GM23338 (cell line): ENCODE results near the gene NPLOC4. TPM values are rescaled to one million over a fixed set of nuclear protein-coding genes. Genes with fewer than 3 reads are reported as not detected.

ENCODE experiments used
- ATAC-seq: fragments of 200-7000 bp; cut with Tn5 transposase; 3 replicates; pipeline ENCODE4 v1.9.1; 2020
- DNase-seq: peaks from one replicate; pipeline ENCODE4 v3.0.0-alpha.2; 2015; ENCODE audit warnings: low spot score
- H2AFZ ChIP-seq: fragments of 200-600 bp; sonication (generic); 2 replicates; pipeline ENCODE4 v1.8.0; 2016; ENCODE audit warnings: antibody characterized with exemption, mild to moderate bottlenecking, moderate library complexity
- H3F3A ChIP-seq: fragments of 200-600 bp; sonication (generic); replicated peaks from 2 replicates; pipeline ENCODE4 v1.8.0; 2017; ENCODE audit warnings: antibody characterized with exemption, mixed run types, low read depth
- H3K27ac ChIP-seq: fragments of 200-600 bp; sonication (generic); 2 replicates; pipeline ENCODE4 v1.6.1; 2016; ENCODE audit warnings: low read depth
- H3K27me3 ChIP-seq: fragments of 200-600 bp; sonication (generic); 2 replicates; pipeline ENCODE4 v1.8.0; 2016; ENCODE audit warnings: mild to moderate bottlenecking, mixed run types, moderate library complexity; ENCODE audit not compliant: insufficient read depth
- H3K36me3 ChIP-seq: fragments of 200-600 bp; sonication (generic); 2 replicates; pipeline ENCODE4 v1.8.0; 2016; ENCODE audit warnings: mild to moderate bottlenecking; ENCODE audit not compliant: insufficient read depth
- H3K4me1 ChIP-seq: fragments of 200-600 bp; sonication (generic); 2 replicates; pipeline ENCODE4 v1.8.0; 2016; ENCODE audit warnings: mild to moderate bottlenecking, moderate library complexity; ENCODE audit not compliant: insufficient read depth
- H3K4me2 ChIP-seq: fragments of 200-600 bp; sonication (generic); 2 replicates; pipeline ENCODE4 v1.7.1; 2017; ENCODE audit warnings: mixed run types
- H3K4me3 ChIP-seq: fragments of 200-600 bp; sonication (generic); 2 replicates; pipeline ENCODE4 v1.6.1; 2016; ENCODE audit warnings: mixed run types
- H3K79me2 ChIP-seq: fragments of 200-600 bp; sonication (generic); replicated peaks from 2 replicates; pipeline ENCODE4 v1.8.0; 2017; ENCODE audit warnings: mild to moderate bottlenecking; ENCODE audit not compliant: insufficient read depth
- H3K9me2 ChIP-seq: fragments of 200-600 bp; sonication (generic); 2 replicates; pipeline ENCODE4 v1.8.0; 2017; ENCODE audit not compliant: insufficient read depth
- H4K20me1 ChIP-seq: fragments of 200-600 bp; sonication (generic); replicated peaks from 2 replicates; pipeline ENCODE4 v1.8.0; 2017; ENCODE audit warnings: mild to moderate bottlenecking; ENCODE audit not compliant: insufficient read depth
- H3K27ac Mint-ChIP-seq: 2 replicates; pipeline ENCODE4 v1.8.0; 2020; ENCODE audit warnings: inconsistent platforms, mild to moderate bottlenecking, moderate library complexity, mixed read lengths
- H3K27me3 Mint-ChIP-seq: 3 replicates; pipeline ENCODE4 v1.8.0; 2022; ENCODE audit warnings: low read depth, mild to moderate bottlenecking, moderate library complexity, mixed read lengths, inconsistent platforms; ENCODE audit not compliant: insufficient read depth, poor library complexity
- H3K36me3 Mint-ChIP-seq: 3 replicates; pipeline ENCODE4 v1.8.0; 2021; ENCODE audit warnings: low read depth, mild to moderate bottlenecking, inconsistent platforms, moderate library complexity, mixed read lengths
- H3K4me1 Mint-ChIP-seq: 3 replicates; pipeline ENCODE4 v1.8.0; 2020; ENCODE audit warnings: mild to moderate bottlenecking, inconsistent platforms, mixed read lengths
- H3K4me3 Mint-ChIP-seq: 3 replicates; pipeline ENCODE4 v1.8.0; 2021; ENCODE audit warnings: moderate library complexity, mild to moderate bottlenecking, inconsistent platforms, mixed read lengths
- H3K9me3 Mint-ChIP-seq: 3 replicates; pipeline ENCODE4 v1.8.0; 2020; ENCODE audit warnings: moderate library complexity, mild to moderate bottlenecking, inconsistent platforms, mixed read lengths
- JUNB ChIP-seq: IDR thresholded peaks from one replicate; pipeline ENCODE4 v1.6.1; 2016; ENCODE audit warnings: antibody characterized with exemption; ENCODE audit not compliant: unreplicated experiment
- REST ChIP-seq: IDR thresholded peaks from one replicate; pipeline ENCODE4 v1.6.1; 2018; ENCODE audit warnings: antibody characterized with exemption; ENCODE audit not compliant: unreplicated experiment
- STAT1 ChIP-seq: IDR thresholded peaks from one replicate; pipeline ENCODE4 v1.6.1; 2016; ENCODE audit warnings: antibody characterized with exemption; ENCODE audit not compliant: unreplicated experiment
- ZNF331 ChIP-seq: fragments of 250-450 bp; sonication (Bioruptor Pico); IDR thresholded peaks from 2 replicates; pipeline ENCODE4 v1.5.0; 2020; ENCODE audit warnings: low read depth, mild to moderate bottlenecking, moderate library complexity
- ZNF462 ChIP-seq: fragments of 250-450 bp; sonication (Bioruptor Pico); IDR thresholded peaks from 2 replicates; pipeline ENCODE4 v1.5.0; 2020; ENCODE audit warnings: mild to moderate bottlenecking, moderate library complexity
- polyA plus RNA-seq: library from polyadenylated mRNA; unstranded; fragments of >200 nt; fragmentation: Nextera tagmentation; extraction: Ambion mirVana; gene quantifications from 2 replicates; pipeline ENCODE4 v1.2.1, GENCODE V29; 2016
- total RNA-seq: library from RNA; depleted of rRNA; stranded (reverse); fragments of >200 nt; shearing (Covaris generic); gene quantifications from 2 replicates; pipeline ENCODE4 v1.2.3, GENCODE V29; 2014
- TF ChIP-seq, protein P1 (sequence below), 2 experiments: fragments of 200-600 bp in 1 of 2; sonication (generic) in 1 of 2; conservative IDR thresholded peaks; 2 replicates each; pipeline versions ENCODE4 v1.5.1 to v1.6.1; 2016 to 2017; ENCODE audit warnings: antibody characterized with exemption in 2 of 2, low read depth in 2 of 2, mild to moderate bottlenecking in 2 of 2, moderate library complexity in 1 of 2
- TF ChIP-seq, protein P2 (sequence below): IDR thresholded peaks from 2 replicates; pipeline ENCODE4 v1.6.1; 2016; ENCODE audit warnings: antibody characterized with exemption

NPLOC4 gene
- total and polyA plus RNA-seq, 2 experiments from 2014 or later, result 24.1 to 79.1 TPM

- peak overlapping the region; percentile 96 for H3K4me3 ChIP-seq
- Mint-ChIP-seq H3K4me1 (peaks cover 12% of the 10 kb centered on the region), H3K27ac (peak overlapping the region; percentile 80), H3K4me3 (peak overlapping the region; percentile 92), H3K27me3 (peaks cover 11% of the 10 kb centered on the region), H3K36me3 (peaks cover 38% of the 10 kb centered on the region), H3K9me3 (no peaks in the 10 kb centered on the region; the same call in 2 of the 3 replicates)
- peaks cover 8% of the 10 kb centered on the region; the same call in 1 of the 2 replicates for H4K20me1 ChIP-seq
- no peak overlapping the region for H3K27ac ChIP-seq
- H3K79me2 ChIP-seq, result peaks cover 48% of the 10 kb centered on the region
- ATAC-seq, result 0 out of 3 replicates have a peak, but pooled peaks have one; percentile 4
- no peak overlapping the region for H2AFZ ChIP-seq
- no peaks in the 10 kb centered on the region for H3K27me3 ChIP-seq
- H3K4me2 ChIP-seq, result peak overlapping the region; percentile 99
- TF ChIP-seq ZNF462 (CRISPR knock-in tag), result no peak
- TF ChIP-seq, protein P1, sequence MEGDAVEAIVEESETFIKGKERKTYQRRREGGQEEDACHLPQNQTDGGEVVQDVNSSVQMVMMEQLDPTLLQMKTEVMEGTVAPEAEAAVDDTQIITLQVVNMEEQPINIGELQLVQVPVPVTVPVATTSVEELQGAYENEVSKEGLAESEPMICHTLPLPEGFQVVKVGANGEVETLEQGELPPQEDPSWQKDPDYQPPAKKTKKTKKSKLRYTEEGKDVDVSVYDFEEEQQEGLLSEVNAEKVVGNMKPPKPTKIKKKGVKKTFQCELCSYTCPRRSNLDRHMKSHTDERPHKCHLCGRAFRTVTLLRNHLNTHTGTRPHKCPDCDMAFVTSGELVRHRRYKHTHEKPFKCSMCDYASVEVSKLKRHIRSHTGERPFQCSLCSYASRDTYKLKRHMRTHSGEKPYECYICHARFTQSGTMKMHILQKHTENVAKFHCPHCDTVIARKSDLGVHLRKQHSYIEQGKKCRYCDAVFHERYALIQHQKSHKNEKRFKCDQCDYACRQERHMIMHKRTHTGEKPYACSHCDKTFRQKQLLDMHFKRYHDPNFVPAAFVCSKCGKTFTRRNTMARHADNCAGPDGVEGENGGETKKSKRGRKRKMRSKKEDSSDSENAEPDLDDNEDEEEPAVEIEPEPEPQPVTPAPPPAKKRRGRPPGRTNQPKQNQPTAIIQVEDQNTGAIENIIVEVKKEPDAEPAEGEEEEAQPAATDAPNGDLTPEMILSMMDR (conservative IDR thresholded peaks at IDR 0.05; ENCODE audit: low read depth in 2 of 2), result no peak
- no peak for TF ChIP-seq JUNB
- no peak for TF ChIP-seq ZNF331
- TF ChIP-seq REST, result no peak
- TF ChIP-seq STAT1, result no peak
- TF ChIP-seq, protein P2, sequence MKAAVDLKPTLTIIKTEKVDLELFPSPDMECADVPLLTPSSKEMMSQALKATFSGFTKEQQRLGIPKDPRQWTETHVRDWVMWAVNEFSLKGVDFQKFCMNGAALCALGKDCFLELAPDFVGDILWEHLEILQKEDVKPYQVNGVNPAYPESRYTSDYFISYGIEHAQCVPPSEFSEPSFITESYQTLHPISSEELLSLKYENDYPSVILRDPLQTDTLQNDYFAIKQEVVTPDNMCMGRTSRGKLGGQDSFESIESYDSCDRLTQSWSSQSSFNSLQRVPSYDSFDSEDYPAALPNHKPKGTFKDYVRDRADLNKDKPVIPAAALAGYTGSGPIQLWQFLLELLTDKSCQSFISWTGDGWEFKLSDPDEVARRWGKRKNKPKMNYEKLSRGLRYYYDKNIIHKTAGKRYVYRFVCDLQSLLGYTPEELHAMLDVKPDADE, result no peak
- H3K4me1 ChIP-seq, result peaks cover 6% of the 10 kb centered on the region
- no peaks in the 10 kb centered on the region for H3K36me3 ChIP-seq
- peaks cover 18% of the 10 kb centered on the region for H3F3A ChIP-seq
- no peaks in the 10 kb centered on the region for H3K9me2 ChIP-seq
- DNase-seq, result peak; percentile 46
Measured at GRCh38 chr17:81684442-81684911, 47.6 kb upstream of the NPLOC4 start.
